WERI-Rb-1 (cell line): Measurements from ENCODE around the gene TRIM7.
A peak's percentile ranks its signal among the peaks of the same experiment; 100 is the strongest.

Experiments
- DNase-seq: peaks from one replicate; pipeline ENCODE4 v3.0.0-alpha.2; 2020
- H3K27ac ChIP-seq: fragments of 250-450 bp; sonication (Bioruptor Pico); 2 replicates; pipeline ENCODE4 v1.5.1; 2020; ENCODE audit warnings: mild to moderate bottlenecking, moderate library complexity
- H3K27me3 ChIP-seq: fragments of 250-450 bp; sonication (Bioruptor Pico); 2 replicates; pipeline ENCODE4 v1.5.1; 2021; ENCODE audit warnings: mild to moderate bottlenecking, low read depth, moderate library complexity; ENCODE audit not compliant: insufficient read depth, severe bottlenecking
- H3K36me3 ChIP-seq: fragments of 250-450 bp; sonication (Bioruptor Pico); 2 replicates; pipeline ENCODE4 v1.5.1; 2020; ENCODE audit warnings: mild to moderate bottlenecking, moderate library complexity
- H3K4me3 ChIP-seq: 2 replicates; pipeline ENCODE4 v1.5.1; 2011; ENCODE audit warnings: low read depth, mild to moderate bottlenecking, control low read depth, low read length
- H3K9me3 ChIP-seq: fragments of 250-450 bp; sonication (Bioruptor Pico); 2 replicates; pipeline ENCODE4 v1.5.1; 2021; ENCODE audit warnings: mild to moderate bottlenecking, moderate library complexity; ENCODE audit not compliant: severe bottlenecking
- TF ChIP-seq, protein P1 (sequence below): IDR thresholded peaks from 2 replicates; pipeline ENCODE4 v1.5.1; 2011; ENCODE audit warnings: low read depth, mild to moderate bottlenecking, control low read depth, inconsistent platforms, low read length

Gene TRIM7

DNA sequence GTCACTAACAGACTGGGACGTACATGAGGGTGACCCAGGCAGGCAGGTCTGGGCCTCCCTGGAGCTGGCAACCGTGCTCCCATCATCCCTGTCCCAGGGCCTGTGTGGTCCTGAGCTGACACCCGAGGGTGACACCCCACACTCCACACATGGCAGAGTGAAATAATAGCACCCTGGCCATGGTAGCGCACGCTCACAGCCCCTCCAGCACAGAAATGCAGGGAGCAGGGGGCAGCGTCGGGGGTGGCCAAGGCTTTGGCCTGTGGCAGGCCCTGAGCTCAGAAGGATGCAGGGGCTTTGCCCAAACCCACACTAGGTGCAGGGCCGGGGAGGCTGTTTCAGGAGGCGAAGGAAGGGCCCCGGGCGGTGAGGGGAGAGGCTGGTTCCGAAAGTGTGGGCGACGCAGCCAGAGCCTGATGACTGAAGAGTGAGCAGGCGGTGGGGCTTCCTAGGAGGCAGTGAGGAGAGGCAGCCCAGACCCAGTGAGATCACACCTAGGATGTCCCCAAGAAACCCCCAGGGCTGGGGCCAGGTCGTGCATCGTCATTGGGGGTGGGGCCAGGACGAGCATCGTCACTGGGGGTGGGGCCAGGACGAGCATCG is 44.7 kb downstream of the TRIM7 start:
- TF ChIP-seq, protein P1, sequence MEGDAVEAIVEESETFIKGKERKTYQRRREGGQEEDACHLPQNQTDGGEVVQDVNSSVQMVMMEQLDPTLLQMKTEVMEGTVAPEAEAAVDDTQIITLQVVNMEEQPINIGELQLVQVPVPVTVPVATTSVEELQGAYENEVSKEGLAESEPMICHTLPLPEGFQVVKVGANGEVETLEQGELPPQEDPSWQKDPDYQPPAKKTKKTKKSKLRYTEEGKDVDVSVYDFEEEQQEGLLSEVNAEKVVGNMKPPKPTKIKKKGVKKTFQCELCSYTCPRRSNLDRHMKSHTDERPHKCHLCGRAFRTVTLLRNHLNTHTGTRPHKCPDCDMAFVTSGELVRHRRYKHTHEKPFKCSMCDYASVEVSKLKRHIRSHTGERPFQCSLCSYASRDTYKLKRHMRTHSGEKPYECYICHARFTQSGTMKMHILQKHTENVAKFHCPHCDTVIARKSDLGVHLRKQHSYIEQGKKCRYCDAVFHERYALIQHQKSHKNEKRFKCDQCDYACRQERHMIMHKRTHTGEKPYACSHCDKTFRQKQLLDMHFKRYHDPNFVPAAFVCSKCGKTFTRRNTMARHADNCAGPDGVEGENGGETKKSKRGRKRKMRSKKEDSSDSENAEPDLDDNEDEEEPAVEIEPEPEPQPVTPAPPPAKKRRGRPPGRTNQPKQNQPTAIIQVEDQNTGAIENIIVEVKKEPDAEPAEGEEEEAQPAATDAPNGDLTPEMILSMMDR: no peak
- H3K4me3 ChIP-seq: peak overlapping the region; percentile 18
- no peaks in the 10 kb centered on the region for H3K27me3 ChIP-seq
- peak; percentile 53 for DNase-seq
- H3K9me3 ChIP-seq: no peaks in the 10 kb centered on the region
- H3K27ac ChIP-seq: no peak overlapping the region; the same call in 1 of the 2 replicates
- H3K36me3 ChIP-seq: no peaks in the 10 kb centered on the region

DNA sequence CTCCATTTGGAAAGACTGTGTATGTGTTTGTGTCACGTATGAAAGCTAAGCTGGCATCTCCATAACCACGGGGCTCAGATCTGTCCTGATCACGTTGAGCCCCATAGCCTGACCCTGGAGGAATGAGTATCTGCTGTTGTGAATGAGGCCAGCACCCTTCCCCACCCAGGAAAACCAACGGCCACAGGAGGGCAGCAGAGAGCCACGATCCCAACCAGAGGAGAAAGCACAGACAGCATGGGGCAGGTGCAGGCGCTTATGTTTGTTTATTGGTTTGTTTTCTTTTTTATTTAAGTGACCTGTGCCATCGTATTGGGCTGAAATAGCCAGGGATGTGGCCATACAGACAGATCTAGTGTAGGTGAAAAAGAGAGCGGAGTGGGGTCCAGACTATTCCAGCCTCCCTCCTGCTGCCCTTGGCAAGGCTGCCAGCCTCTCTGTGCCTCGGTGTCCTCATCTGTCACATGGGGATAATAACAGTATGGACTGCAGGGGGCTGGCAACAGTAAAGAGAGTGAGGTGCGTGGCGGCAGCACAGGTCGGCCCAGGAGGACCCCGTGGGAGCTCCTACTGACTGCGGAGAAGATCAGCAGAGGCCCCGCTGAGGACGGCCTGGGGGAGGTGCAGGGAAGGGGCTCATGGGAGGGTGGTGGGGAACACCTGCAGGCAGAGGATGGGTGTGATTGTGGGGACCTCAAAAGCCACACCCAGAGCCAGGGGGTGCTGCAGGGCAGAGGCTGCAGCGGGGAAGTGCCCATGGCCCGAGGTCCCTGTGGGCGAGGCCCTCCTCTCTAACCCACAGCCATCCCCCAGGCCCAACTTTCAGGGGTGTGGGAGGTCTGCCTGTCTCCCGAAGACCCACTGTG is 45.5 kb downstream of the TRIM7 start:
- Histone ChIP-seq H3K27ac (no peak overlapping the region), H3K9me3 (no peaks in the 10 kb centered on the region), H3K4me3 (no peak overlapping the region), H3K36me3 (no peaks in the 10 kb centered on the region), H3K27me3 (no peaks in the 10 kb centered on the region)
- peak; percentile 75 for DNase-seq
- TF ChIP-seq, protein P1: peak; percentile 75

DNA sequence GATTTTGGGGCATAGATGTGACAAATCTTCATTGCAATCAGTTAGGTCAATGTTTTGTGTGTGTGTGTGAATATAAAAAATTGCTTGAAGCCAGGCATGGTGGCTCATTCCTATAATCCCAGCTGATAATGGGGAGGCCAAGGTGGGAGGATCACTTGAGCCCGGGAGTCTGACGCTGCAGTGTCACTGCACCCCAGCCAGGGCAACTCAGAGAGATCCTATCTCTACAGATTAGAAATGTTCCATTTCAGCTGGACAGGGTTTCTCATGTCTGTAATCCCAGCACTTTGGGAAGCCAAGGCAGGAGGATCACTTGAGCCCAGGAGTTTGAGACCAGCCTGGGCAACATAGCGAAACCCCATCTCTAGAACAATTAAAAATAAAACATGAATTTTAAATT is 46.1 kb downstream of the TRIM7 start:
- no peaks in the 10 kb centered on the region for H3K9me3 ChIP-seq
- H3K36me3 ChIP-seq: no peaks in the 10 kb centered on the region
- TF ChIP-seq, protein P1: no peak
- H3K4me3 ChIP-seq: no peak overlapping the region
- no peaks in the 10 kb centered on the region for H3K27me3 ChIP-seq
- H3K27ac ChIP-seq: no peak overlapping the region
- DNase-seq: no peak

DNA sequence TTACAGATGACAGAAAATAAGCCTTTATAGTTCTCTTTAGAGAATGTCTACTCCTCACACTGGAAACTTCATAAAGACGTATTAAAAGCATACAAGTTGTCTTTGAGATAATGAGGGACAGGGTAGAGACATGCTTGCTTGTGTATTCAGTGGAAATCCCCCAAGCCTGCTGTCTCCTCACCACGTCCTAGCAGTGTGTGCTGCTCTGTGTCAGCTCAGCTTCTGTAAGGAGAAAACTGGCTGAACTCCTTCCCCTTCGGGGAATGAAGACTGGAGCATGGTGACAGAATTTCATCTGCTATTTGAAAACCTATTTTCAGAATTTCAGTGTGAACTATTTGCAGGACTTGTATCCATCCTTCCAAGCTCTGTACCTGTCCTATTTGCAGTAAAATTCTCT is 48.2 kb downstream of the TRIM7 start:
- H3K36me3 ChIP-seq: no peaks in the 10 kb centered on the region
- no peak overlapping the region for H3K27ac ChIP-seq
- no peaks in the 10 kb centered on the region for H3K9me3 ChIP-seq
- TF ChIP-seq, protein P1: no peak
- H3K4me3 ChIP-seq: no peak overlapping the region
- no peak for DNase-seq
- H3K27me3 ChIP-seq: peaks cover 3% of the 10 kb centered on the region

DNA sequence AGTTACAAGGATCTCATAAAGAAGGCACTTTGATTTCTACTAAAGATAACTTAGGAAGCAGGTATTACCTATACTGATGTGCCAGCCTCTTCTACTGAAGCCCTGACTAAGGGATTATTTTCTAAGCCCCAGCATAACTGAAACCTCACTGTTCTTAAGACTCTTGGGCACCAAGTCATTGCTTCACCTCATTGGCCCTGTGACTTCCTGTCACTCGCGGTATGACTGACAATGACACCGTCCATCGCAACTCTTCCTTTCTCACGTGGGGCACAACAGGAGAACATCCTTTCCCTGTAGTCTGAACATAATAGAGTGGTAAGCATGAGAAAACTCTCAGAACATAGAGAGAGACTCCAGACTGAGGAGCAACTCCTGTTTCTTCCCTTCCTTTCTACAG is 51.2 kb downstream of the TRIM7 start:
- no peak for DNase-seq
- TF ChIP-seq, protein P1: no peak

More for the DNA sequence above, 51.2 kb downstream of the TRIM7 start:
- no peaks in the 10 kb centered on the region for H3K36me3 ChIP-seq
- H3K27me3 ChIP-seq: peaks cover 13% of the 10 kb centered on the region
- H3K27ac ChIP-seq: no peak overlapping the region
- H3K9me3 ChIP-seq: no peaks in the 10 kb centered on the region
- H3K4me3 ChIP-seq: no peak overlapping the region
